ENCODE results near the gene BSDC1. TPM values are rescaled to one million over a fixed set of nuclear protein-coding genes. Genes with fewer than 3 reads are reported as not detected.
"Not testable (repeated sequence)": the region's sequence is repeated elsewhere in the genome, so short reads cannot be mapped to it uniquely, and the experiment has no call there.

The BSDC1 gene
- total and polyA plus RNA-seq, 8 donors: 50.6 to 64.8 (median 57.9) TPM

- Histone ChIP-seq H3K9me3 (no peaks in the 10 kb centered on the region), H3K4me3 (no peak overlapping the region), H3K36me3 (peaks cover 0 to 7% of the 10 kb centered on the region in 2 donors), H3K27me3 (peaks cover 0 to 20% of the 10 kb centered on the region in 2 donors), H3K4me1 (peaks cover 19 to 24% of the 10 kb centered on the region in 2 donors), H3K27ac (no peak overlapping the region)
- no peak for DNase-seq
- ATAC-seq: no peak
- no peak for TF ChIP-seq CTCF (IDR thresholded peaks at IDR 0.05)
- intact Hi-C loops (cut with DNase I): no loop called here
Observed at GRCh38 chr1:32358435-32358834, 35.8 kb downstream of the BSDC1 start.

DNA sequence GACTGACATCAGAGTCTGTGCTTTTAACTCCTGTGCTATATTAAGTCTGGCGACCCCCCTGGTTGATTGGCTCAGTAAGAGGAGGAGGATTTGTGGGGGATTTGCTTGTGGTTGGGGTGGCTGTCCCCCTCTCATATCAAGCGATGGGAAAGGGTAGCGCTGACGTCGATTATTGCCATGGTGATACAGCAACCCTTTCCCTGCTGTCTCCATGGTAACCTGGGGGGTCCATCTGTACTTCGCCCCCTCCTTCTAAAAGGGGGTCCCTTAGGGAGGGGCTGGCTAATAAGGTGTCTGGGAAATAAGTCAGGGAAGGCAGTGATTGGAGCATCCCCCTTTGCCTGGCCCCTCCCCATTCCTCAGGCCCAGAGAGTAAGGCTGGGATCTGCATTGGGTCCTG lies 36.6 kb downstream of the BSDC1 start:
- intact Hi-C loops (cut with DNase I): no loop called here
- no peak overlapping the region for H3K4me3 ChIP-seq
- no peak overlapping the region for H3K27ac ChIP-seq
- ATAC-seq (no peak), DNase-seq (no peak)
- H3K27me3 ChIP-seq: peaks cover 0 to 18% of the 10 kb centered on the region in 2 donors
- no peaks in the 10 kb centered on the region for H3K9me3 ChIP-seq
- no peaks in the 10 kb centered on the region for H3K36me3 ChIP-seq
- peaks cover 25 to 32% of the 10 kb centered on the region in 2 donors for H3K4me1 ChIP-seq
- no peak for TF ChIP-seq CTCF (IDR thresholded peaks at IDR 0.05)

GRCh38 chr1:32356478-32356877 lies 37.8 kb downstream of the BSDC1 start:
- no peak for DNase-seq
- intact Hi-C loops (cut with DNase I): no loop called here
- TF ChIP-seq CTCF (IDR thresholded peaks at IDR 0.05): no peak

DNA sequence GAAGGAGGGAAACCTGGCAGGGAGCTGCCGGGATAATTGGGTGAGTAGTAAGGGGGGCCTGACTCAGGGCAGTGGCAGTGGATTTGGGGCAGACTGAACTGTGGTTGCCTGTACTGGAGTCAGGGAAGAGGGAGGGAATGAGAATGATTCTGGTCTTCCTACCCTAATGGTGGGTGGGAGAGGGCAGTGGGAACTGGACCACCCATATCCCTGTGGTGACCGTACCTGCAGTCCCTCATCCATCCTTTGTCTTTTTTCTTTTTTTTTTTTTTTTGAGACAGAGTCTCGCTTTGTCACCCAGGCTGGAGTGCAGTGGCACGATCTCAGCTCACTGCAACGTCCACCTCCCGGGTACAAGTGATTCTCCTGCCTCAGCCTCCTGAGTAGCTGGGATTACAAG lies 38.5 kb downstream of the BSDC1 start:
- not testable (repeated sequence) for DNase-seq, H3K27ac ChIP-seq, ATAC-seq

More at GRCh38 chr1:32356478-32356877, 37.8 kb downstream of the BSDC1 start:
- no peak overlapping the region for H3K4me3 ChIP-seq
- ATAC-seq: no peak
- H3K9me3 ChIP-seq: no peaks in the 10 kb centered on the region
- peaks cover 0 to 6% of the 10 kb centered on the region in 2 donors for H3K27me3 ChIP-seq
- no peaks in the 10 kb centered on the region for H3K36me3 ChIP-seq
- H3K4me1 ChIP-seq: peaks cover 23 to 33% of the 10 kb centered on the region in 2 donors
- H3K27ac ChIP-seq: no peak overlapping the region

DNA sequence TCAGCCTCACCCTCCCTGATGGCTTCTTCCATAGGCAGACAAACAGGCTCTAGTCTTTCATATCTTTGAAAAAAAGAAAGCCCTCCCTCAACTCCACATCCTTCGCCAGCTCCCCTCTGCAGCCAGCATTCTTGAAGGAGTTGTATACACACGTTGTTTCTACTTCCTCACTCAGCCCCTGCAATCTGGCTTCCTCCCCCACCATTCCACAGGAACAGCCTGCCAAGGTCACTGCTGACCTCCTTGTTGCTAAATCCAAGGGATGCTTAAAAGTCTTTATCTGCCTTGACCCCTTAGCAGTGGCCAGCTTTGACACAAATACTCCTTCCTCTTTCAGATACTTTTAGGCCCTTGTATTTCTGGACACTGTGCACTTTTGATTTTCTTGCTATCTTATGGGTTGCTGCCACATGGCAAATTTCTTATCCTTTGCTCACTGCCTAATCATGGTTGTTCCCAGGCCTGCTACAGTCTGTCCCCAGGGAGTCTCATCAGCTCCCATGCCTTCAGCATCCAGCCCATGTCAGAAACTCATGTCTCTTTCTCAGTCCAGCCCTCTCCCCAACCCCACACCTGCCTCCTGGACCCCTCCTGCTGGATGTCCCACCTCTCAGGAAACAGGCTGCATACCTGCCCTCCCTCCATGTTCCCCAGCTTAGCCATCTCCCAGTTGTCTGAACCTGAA lies 40.2 kb downstream of the BSDC1 start:
- Histone ChIP-seq H3K4me3 (no peak overlapping the region), H3K9me3 (peaks cover 0 to 2% of the 10 kb centered on the region in 2 donors), H3K27ac (peak overlapping the region in 1 of 2 donors; percentile 93), H3K27me3 (no peaks in the 10 kb centered on the region), H3K4me1 (peaks cover 28 to 51% of the 10 kb centered on the region in 2 donors), H3K36me3 (no peaks in the 10 kb centered on the region)
- intact Hi-C loops (cut with DNase I): no loop called here
- peak in 1 of 4 donors; percentile 84 for DNase-seq
- ATAC-seq: no peak
- TF ChIP-seq CTCF (IDR thresholded peaks at IDR 0.05): no peak

More for the DNA sequence above, 38.5 kb downstream of the BSDC1 start:
- H3K4me1 ChIP-seq: peaks cover 23 to 33% of the 10 kb centered on the region in 2 donors
- H3K4me3 ChIP-seq; H3K9me3 ChIP-seq; H3K27me3 ChIP-seq; intact Hi-C loops (cut with DNase I); H3K36me3 ChIP-seq: not testable (repeated sequence)

All from left lung (tissue), 10 donors.